SK-N-SH treated with all-trans-retinoic acid at 6 μM for 48 hours (cell line): ENCODE measurements around the gene LAIR1.

ENCODE experiments used
- ARNTL ChIP-seq: fragments of 450-650 bp; formaldehyde crosslinking; IDR thresholded peaks from 2 replicates; pipeline ENCODE4 v1.5.0; 2020; ENCODE audit warnings: low read depth, mild to moderate bottlenecking, moderate library complexity, borderline replicate concordance
- SNAI2 ChIP-seq: fragments of 250-450 bp; sonication (Bioruptor Pico); IDR thresholded peaks from 2 replicates; pipeline ENCODE4 v1.5.0; 2020; ENCODE audit warnings: mild to moderate bottlenecking, moderate library complexity
- ZNF70 ChIP-seq: fragments of 450-650 bp; formaldehyde crosslinking; IDR thresholded peaks from 2 replicates; pipeline ENCODE4 v1.5.0; 2020; ENCODE audit warnings: mild to moderate bottlenecking, moderate library complexity

DNA sequence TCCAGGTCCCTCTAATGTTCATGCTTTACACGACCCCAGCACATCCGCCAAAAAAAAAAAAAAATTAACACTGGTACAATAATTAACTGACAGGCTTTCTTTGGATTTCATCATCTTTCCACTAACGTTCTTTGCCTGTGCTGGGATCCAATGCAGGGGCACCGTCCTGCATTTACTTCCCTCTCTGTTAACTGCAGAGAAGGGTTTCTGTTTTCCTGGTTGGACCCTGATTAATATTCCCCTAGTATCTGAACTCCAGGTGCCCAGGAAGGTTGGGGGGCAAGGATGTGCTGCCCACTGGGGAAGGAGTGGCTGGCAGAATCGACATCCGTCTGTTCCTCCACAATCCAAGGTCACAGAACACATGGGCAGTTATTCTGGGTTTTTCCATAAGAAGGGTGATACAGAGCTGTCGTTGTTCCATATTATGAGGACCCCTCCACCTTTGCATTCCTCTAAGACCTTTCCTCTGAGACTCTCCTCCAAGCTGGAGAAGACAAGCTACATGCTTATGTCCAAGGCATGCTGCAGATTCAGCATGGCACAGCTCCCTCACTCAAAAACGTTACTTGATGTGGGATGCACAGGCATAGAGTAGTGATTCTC, 4.5 kb upstream of the LAIR1 start:
- no peak for TF ChIP-seq ARNTL (CRISPR knock-in tag)
- no peak for TF ChIP-seq SNAI2 (CRISPR knock-in tag)
- TF ChIP-seq ZNF70 (CRISPR knock-in tag) = no peak
